Left renal cortex interstitium (tissue), 4 donors: ENCODE results near the gene LRP2BP. TPM values are rescaled to one million over a fixed set of nuclear protein-coding genes. Genes with fewer than 3 reads are reported as not detected.

Source experiments
- DNase-seq, 4 donors: peaks; one replicate each; pipeline ENCODE4 v3.0.0-alpha.2; 2013; ENCODE audit warnings: low read depth in 4 of 4, low spot score in 2 of 4, missing footprints in 1 of 4
- polyA plus RNA-seq, 4 donors: library from polyadenylated mRNA; unstranded; fragments of 120-200 nt; gene quantifications; one replicate each; pipeline ENCODE4 v1.2.1, GENCODE V29; 2013; ENCODE audit not compliant: insufficient read length in 4 of 4

The LRP2BP gene
- polyA plus RNA-seq, 4 donors: 2.0 to 7.3 (median 3.4) TPM

- peak; percentile 86 to 95 (median 90) for DNase-seq
Observed at GRCh38 chr4:185395956-185396723, 416 bp upstream of the LRP2BP start.

GRCh38 chr4:185394568-185395237, 1.0 kb downstream of the LRP2BP start:
- no peak for DNase-seq

DNA sequence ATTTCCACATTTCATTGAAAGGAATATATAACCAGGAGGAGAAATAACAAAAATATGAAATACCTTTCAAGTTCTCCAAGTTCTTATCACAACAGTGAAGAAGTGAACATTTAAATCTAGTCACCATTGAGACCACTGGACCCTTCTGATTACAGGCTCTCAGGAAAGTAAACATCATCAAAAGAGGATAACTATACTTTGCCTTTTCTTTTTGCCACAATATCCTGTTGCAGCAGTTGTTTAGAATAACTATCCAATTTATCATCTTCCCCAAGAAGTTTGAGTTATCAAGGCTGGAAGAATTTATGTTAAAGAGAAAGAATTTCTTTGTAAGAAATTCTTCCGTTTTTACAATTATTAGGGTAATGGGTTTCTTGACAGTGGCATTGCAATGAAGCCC, 3.6 kb downstream of the LRP2BP start:
- no peak for DNase-seq

GRCh38 chr4:185390941-185391340, 4.8 kb downstream of the LRP2BP start:
- DNase-seq: no peak

DNA sequence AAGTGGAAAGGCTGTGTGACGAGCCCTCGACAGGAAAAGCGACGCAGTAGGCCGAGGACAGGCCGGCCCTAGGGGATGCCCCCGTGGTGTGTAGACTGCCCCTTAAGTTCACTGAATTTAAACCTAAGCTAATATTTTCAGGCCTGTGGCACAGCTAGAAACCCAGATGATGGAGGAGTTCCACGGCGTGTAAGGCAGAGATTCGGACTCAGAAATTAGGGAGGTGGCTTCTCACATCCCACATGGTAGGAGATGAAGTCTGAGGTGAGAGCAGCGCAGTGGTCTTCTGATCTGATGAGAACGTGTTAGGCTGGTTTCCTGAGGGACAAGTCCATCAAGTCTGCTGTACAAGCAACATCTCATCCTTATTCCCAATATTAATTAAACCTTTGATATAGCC, 7.8 kb downstream of the LRP2BP start:
- DNase-seq: no peak

DNA sequence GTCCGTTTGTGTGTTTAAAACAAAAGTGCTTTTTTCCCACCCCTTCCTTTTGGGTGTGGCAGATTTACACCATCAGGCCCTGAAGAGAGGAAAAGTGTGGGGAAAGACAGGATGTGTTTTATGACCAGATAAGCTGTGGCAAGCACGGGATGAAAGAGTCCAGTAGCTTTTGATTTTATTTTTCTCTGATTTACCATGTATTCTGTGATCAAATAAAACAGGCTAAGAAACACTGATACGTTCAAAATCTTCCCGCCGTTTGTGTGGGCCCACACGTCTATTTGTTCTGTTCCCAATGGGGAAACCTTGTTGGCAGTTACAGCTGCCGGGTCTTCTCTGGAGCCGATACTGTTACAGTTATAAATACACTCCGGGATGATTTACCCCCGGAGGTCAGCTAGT, 10.8 kb downstream of the LRP2BP start:
- no peak for DNase-seq

- no peak for DNase-seq
Observed at GRCh38 chr4:185384061-185384460, 11.7 kb downstream of the LRP2BP start.

DNA sequence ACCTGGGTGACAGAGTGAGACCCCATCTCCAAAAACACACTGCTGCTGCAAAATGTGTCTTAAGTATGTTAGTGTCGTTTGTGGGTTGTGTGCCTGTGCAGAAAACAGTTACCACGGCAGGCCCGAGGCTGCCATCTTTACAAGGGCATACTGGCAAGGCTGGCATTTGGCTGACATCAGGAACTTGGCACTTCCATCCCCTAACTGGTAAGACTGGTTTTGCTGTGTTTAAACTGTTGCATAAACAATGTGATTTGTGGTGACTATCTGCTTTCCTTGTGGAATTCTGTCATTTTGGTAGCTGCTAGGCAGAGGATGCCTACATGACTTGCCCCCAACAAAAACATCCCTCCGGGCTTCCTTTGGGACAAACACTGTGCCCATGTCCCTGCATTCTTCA, 12.3 kb downstream of the LRP2BP start:
- no peak for DNase-seq

DNA sequence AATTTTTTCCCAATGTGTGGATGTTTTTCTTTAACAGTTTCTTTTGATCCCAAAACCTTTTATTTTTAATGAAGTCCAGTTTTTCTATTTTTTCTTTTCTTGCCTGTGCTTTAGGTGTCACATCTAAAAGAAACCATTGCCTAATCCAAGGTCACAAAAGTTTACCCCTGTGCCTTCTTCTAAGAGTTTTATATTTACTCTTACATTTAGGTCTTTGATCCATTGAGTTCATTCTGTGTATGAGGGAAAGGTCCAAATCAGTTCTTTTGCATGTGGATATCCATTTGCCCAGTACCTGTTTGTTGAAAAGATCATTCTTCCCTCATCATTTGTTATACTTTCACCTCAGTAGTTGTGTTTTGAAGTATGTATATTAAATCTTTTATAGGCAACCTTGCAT, 13.0 kb downstream of the LRP2BP start:
- no peak for DNase-seq

DNA sequence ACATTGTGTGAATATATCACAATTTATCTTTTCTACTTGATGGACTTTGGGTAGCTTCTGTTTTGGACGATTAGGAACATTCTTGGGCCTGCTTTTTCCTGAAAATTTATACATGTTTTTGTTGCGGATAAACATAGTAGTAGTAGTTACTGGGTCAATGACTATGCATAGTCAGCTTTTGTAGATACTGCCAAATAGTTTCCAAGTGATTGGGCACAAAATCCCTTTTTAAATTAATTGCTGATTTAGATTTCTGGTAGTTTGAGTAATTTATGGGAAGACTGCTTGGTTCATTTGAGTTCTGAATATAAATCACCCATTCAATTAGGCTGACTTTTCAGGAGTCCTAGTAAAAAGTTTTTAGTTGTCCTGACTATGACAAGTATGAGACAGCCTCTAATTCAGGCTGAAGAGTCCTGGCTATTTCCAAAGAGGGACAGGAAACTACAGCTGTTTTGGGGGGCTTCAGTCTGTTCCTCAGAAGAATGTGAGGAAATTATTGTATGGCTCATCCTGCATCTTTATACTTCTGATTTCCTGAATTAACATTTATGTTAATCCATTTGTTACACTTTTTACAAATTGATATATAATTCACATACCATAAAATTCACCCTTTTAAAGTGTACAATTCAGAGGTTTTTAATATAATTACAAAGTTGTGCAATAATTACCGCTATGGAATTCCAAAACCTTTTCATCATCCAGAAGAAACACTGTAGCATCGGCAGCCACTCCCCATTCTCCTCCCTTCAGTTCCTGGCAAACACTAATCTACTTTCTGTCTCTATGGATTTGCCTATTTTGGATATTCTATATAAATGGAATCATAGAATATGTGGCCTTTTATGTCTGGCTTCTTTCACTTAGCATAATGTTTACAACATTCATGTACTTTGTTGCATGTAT, 14.2 kb downstream of the LRP2BP start:
- DNase-seq: no peak

DNA sequence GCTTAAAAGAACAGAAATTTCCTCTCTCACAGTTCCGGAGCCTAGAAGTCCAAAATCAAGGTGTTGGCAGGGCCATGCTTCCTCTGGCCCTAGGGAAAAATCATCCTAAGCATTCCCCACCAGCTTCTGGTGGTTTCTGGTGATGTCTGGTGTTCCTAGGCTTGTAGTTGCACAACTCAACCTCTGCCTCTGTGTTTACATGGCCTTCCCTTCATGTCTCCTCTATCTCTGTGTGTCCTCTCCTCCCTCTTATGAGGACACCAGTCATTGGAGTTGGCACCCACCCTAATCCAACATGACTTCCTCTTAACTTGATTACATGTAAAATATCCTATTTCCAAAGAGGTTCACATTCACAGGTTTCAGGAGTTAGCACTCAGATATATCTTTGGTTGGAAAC, 15.4 kb downstream of the LRP2BP start:
- no peak for DNase-seq

DNA sequence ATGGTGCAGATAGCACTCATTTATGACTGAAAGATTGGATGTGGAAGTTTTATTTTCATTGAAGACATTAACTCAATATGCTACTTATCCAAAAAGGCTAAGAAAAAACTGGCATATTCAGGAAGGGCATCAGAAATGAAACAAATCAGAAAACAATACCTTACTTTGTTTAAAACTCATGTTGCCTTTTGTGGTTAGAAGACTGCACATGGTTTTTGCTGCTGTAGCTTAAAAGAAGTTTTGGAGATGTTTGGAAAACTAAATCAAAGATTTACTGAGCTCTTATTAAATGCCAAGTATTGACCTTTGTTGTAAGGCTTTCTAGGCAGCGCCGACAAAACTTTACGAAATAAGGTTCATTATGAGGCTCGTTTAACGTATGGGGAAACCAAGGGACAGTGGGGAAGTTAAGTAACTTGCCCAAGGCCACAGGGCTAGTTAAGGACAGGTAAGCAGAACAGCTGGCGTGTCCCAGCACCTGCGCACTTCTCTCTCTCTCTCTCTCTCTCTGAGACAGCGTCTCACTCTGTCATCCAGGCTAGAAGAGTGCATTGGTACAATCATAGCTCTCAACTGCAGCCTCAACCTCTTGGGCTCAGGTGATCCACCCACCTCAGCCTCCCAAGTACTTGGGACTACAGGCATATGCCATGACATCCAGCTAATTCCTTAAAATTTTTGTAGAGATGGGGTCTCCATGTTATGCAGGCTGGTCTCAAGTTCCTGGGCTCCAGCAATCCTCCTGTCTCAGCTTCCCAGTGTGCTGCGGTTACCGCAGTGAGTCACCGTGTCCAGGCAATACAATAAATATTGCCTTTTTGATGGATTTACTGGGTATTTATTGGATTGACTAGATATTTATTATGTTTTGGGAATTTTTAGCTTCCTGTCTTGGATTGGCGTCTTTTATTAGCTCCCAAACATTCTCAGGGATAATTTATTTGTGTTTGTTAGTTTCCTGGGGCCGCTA, 16.1 kb downstream of the LRP2BP start:
- no peak for DNase-seq

DNA sequence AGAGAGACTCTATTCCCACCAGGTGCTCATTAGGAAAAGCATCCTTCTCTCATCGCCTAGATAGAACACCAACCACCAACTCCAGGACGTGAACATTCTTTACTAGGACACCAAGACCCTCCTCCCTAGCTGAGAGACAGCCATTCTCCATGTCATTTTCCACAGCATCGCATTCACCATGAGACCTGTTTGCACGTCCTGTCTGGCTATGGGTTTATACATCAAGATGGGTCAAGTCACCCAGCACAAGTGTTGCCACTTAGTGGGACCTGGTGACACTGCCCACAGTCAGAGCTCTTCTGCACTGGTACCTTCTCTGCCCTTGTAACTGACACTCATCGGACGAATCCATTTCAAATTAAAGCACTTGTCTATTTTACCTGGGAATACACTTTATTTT, 17.5 kb downstream of the LRP2BP start:
- no peak for DNase-seq

DNA sequence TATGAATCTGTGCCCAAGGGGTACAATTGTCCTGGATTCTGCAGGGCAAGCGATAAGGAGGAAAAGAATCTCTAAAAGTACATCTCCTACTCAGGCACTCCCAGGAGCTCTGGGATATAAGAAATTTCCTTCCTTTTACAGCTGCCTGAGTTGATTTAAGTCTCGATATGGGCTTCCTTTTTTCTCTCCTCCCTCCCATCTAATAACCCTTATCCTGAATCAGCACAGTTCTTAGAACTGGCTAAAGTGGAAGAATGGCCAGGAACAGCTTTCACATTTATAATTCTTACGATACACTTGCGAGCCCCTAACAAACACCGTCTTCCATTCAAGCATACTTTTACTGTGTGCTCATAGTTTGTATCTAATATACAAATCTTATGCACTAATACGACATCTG, 21.2 kb downstream of the LRP2BP start:
- DNase-seq: no peak

DNA sequence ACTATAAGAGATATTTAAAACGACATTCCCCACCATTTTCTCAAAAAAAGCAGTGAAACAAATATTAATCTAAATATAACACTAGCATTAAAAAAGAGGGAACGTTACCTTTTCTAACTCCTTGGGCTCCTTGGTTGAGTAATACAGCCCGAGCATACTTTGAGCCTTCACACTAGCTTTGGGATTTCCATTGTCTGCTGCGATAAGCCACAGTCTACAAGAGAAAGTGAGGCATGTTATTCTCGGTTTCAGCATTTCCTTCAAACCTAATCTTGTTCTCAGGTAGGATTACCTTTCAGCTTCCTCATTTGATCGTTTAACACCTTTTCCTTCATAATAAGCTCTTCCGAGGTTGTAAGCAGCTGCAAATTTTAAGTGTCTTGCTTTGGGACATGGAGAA, 21.7 kb downstream of the LRP2BP start:
- no peak for DNase-seq

DNA sequence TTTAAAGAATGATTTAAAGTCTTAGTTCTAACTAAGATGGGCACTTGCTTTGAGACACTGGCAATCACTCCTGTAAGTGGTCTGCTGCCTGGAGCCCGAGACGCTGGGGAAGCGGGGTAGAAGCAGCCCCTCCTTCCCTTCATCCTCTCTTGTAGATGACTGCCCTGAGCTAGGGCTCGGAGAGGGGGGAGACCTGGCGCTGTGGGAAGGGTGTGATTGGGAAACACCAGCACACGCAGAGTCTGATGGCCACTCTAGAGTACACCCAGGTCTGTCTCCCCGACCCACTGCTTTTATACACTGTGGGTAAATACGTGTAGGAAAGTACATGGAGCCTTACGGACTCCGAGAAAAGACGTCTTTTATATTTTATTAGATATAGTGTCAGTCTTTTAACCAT, 24.0 kb downstream of the LRP2BP start:
- DNase-seq: no peak

DNA sequence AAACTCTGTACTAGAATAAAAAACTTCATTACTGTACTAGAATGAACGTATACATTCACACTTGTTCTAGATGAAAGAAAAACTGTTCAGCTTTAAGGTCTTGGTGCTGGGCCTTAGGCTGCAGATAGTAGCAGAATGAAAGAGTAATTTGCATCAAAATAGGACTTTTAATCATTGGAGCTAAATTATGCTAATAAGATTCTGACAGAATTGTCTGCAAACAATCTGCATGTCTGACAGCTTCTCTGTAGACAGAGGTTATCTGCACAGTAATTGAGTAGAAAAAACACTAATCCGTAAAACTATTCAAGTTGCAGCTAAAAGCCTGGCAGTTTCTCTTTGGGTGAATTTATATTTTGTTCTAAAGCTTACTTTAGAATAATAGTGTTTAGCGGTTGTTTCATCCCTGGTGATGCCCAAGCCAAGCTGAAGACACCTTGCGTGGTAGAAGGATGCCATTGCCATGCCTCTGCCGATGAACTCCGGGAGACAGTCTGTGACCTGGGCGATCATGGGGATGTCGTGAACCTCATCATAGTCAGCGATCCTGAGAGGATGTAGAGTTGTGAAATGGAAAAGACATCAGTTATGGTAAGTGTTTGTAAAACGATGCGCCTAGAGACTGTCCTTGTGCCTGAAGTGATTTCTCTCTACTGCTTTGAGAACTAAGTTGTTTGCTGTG, 25.3 kb downstream of the LRP2BP start:
- no peak for DNase-seq

DNA sequence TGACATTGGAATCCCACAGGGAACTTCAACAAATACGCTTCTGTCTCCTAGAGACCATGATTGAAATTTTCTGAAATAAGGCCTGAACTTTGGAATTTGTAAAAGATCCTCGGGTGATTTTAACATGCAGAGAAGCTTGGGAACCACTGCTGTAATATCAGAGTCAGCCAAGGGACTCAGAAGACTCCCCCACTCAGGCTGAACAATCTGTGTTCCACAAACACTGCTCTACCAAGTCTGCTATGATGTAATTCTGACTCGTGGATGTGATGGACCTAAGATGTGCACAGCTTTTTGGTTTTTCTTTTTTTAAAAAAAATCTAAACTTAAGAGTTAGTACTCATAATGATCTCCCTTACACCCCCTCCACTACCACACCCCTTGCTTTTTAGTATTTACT, 26.0 kb downstream of the LRP2BP start:
- no peak for DNase-seq

DNA sequence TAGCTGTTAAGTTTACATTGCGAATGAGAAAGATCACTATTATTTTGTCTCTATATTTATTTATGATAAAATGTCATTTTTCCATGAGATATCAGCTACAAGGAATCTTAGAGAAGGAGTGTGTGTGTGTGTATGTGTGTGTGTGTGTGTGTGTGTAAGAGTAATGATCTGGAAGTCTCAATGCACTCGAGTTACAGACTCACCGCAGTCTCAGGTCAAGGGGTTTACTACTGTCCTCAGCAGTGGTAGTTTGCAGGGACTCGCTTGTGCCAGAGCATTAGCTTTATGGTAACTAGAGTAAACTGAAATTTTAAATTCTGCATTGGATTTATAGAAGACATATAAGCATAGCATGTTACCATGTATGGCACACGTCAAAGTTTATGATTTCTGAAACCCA, 30.8 kb downstream of the LRP2BP start:
- no peak for DNase-seq

- DNase-seq: no peak
Observed at GRCh38 chr4:185363251-185363650, 32.5 kb downstream of the LRP2BP start.
